ENCODE measurements around the gene MPIG6B.

DNA sequence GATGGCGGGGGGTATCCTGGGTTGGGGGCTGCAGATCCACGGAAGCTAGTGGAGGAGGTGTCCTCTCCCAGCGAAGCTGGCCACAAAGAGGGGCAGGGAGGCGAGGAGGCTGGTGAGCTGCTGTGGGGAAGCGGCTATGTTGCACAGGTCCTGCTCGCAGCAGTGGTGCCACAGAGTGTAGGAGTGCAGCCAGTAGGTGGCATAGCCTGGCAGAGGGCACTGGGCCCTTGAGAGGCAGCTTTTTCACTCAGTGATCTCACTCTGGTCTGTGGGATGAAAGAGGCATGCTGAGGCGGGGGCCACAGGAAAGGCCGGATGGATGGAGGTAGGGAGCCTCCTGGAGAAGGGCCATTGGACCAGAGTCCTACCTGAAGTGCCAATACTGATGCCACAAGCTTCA is 10.9 kb upstream of the MPIG6B start:
- TF ChIP-seq POLR2A (IDR thresholded peaks at IDR 0.05; ENCODE audit: low read depth, low read length) (no peak), TAF1 (IDR thresholded peaks at IDR 0.05; ENCODE audit: low read depth, low read length) (no peak), SPI1 (IDR thresholded peaks at IDR 0.05; ENCODE audit: low read depth, low read length) (no peak), POLR2AphosphoS5 (IDR thresholded peaks at IDR 0.05; ENCODE audit: low read depth, low read length) (no peak)
